Astrocyte (in vitro differentiated cells and primary cell): ENCODE results near the gene PLXDC1. TPM values are rescaled to one million over a fixed set of nuclear protein-coding genes. Genes with fewer than 3 reads are reported as not detected.

ENCODE experiments used
- DNase-seq: peaks from one replicate; pipeline ENCODE4 v3.0.0-alpha.2; 2010; ENCODE audit warnings: low read depth
- FAIRE-seq: peaks from 2 replicates; lab custom pipeline; 2011; peaks lifted over from hg19 to GRCh38; lab: Jason Lieb, UNC
- H2AFZ ChIP-seq: 2 replicates; pipeline ENCODE4 v1.6.0; 2012; ENCODE audit warnings: low read depth, low read length, inconsistent platforms
- H3K27ac ChIP-seq: 2 replicates; pipeline ENCODE4 v1.5.1; 2011; ENCODE audit warnings: low read depth, low read length, inconsistent platforms
- H3K27me3 ChIP-seq: 2 replicates; pipeline ENCODE4 v1.6.0; 2011; ENCODE audit warnings: low read length, inconsistent platforms; ENCODE audit not compliant: insufficient read depth
- H3K36me3 ChIP-seq: 2 replicates; pipeline ENCODE4 v1.5.1; 2011; ENCODE audit warnings: low read length, inconsistent platforms; ENCODE audit not compliant: insufficient read depth
- H3K4me1 ChIP-seq: 2 replicates; pipeline ENCODE4 v1.5.1; 2011; ENCODE audit warnings: low read length, inconsistent platforms; ENCODE audit not compliant: insufficient read depth
- H3K4me2 ChIP-seq: 2 replicates; pipeline ENCODE4 v1.6.0; 2012; ENCODE audit warnings: low read length, inconsistent platforms
- H3K4me3 ChIP-seq: 2 replicates; pipeline ENCODE4 v1.5.1; 2011; ENCODE audit warnings: low read depth, mild to moderate bottlenecking, low read length, inconsistent platforms; ENCODE audit not compliant: insufficient read depth
- H3K79me2 ChIP-seq: 2 replicates; pipeline ENCODE4 v1.6.0; 2012; ENCODE audit warnings: mild to moderate bottlenecking, low read length, inconsistent platforms; ENCODE audit not compliant: insufficient read depth
- H3K9ac ChIP-seq: 2 replicates; pipeline ENCODE4 v1.6.0; 2012; ENCODE audit warnings: mild to moderate bottlenecking, low read length, inconsistent platforms
- H3K9me3 ChIP-seq: 2 replicates; pipeline ENCODE4 v1.5.1; 2012; ENCODE audit warnings: low read depth, mild to moderate bottlenecking, low read length, inconsistent platforms; ENCODE audit not compliant: insufficient read depth
- H4K20me1 ChIP-seq: 2 replicates; pipeline ENCODE4 v1.6.0; 2012; ENCODE audit warnings: low read length, inconsistent platforms; ENCODE audit not compliant: insufficient read depth
- H3K27ac Mint-ChIP-seq: one replicate; pipeline ENCODE4 v1.8.0; 2021; ENCODE audit warnings: mild to moderate bottlenecking, mixed read lengths; ENCODE audit not compliant: unreplicated experiment
- H3K27me3 Mint-ChIP-seq: one replicate; pipeline ENCODE4 v1.8.0; 2021; ENCODE audit warnings: low read depth, mixed read lengths; ENCODE audit not compliant: unreplicated experiment
- H3K36me3 Mint-ChIP-seq: one replicate; pipeline ENCODE4 v1.8.0; 2021; ENCODE audit warnings: low read depth, mixed read lengths; ENCODE audit not compliant: unreplicated experiment
- H3K4me1 Mint-ChIP-seq: one replicate; pipeline ENCODE4 v1.8.0; 2021; ENCODE audit warnings: low read depth, mixed read lengths; ENCODE audit not compliant: unreplicated experiment
- H3K4me3 Mint-ChIP-seq: one replicate; pipeline ENCODE4 v1.8.0; 2021; ENCODE audit warnings: mild to moderate bottlenecking, moderate library complexity, mixed read lengths; ENCODE audit not compliant: unreplicated experiment
- H3K9me3 Mint-ChIP-seq: one replicate; pipeline ENCODE4 v1.8.0; 2021; ENCODE audit warnings: mild to moderate bottlenecking, mixed read lengths; ENCODE audit not compliant: unreplicated experiment
- EZH2 ChIP-seq: IDR thresholded peaks from 2 replicates; pipeline ENCODE4 v1.6.1; 2012; ENCODE audit warnings: mild to moderate bottlenecking, low read length, inconsistent platforms; ENCODE audit not compliant: insufficient read depth
- total RNA-seq: library from RNA; stranded (reverse); gene quantifications from 2 replicates; pipeline ENCODE4 v1.2.1, GENCODE V29; 2021
- TF ChIP-seq, protein P1 (sequence below): IDR thresholded peaks from 2 replicates; pipeline ENCODE4 v1.5.1; 2011; ENCODE audit warnings: low read depth, mild to moderate bottlenecking, inconsistent platforms, low read length, moderate library complexity; ENCODE audit not compliant: insufficient read depth

Gene PLXDC1
- total RNA-seq, 1 donor from 2014 or later: 8.9 TPM

DNA sequence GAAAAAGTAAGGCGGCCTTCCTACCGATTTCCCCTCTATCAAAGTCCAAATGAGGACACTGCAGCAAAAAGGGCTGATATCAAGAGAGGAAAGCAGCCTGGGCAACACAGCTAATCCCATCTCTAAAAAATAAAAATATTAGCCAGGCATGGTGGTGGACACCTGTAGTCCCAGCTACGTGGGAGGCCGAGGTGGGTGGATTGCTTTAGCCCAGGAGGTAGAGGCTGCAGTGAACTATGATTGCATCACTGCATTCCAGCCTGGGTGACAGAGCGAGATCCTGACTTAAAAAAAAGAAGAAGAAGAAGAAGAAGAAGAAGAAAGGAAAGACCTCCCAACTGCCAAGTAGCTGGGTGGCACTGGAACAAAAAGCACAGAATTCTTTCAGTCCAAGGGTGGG, 31.6 kb upstream of the PLXDC1 start:
- Mint-ChIP-seq H3K36me3 (peaks cover 36% of the 10 kb centered on the region), H3K4me3 (no peak overlapping the region), H3K9me3 (peaks cover 4% of the 10 kb centered on the region), H3K27ac (no peak overlapping the region), H3K4me1 (no peaks in the 10 kb centered on the region), H3K27me3 (no peaks in the 10 kb centered on the region)
- H3K9me3 ChIP-seq: no peaks in the 10 kb centered on the region
- H3K4me3 ChIP-seq: no peak overlapping the region
- no peak overlapping the region for H2AFZ ChIP-seq
- H3K9ac ChIP-seq: no peak overlapping the region
- peaks cover 3% of the 10 kb centered on the region for H3K4me1 ChIP-seq
- H3K27ac ChIP-seq: no peak overlapping the region
- H3K27me3 ChIP-seq: no peaks in the 10 kb centered on the region
- no peak overlapping the region for H3K4me2 ChIP-seq
- TF ChIP-seq, protein P1, sequence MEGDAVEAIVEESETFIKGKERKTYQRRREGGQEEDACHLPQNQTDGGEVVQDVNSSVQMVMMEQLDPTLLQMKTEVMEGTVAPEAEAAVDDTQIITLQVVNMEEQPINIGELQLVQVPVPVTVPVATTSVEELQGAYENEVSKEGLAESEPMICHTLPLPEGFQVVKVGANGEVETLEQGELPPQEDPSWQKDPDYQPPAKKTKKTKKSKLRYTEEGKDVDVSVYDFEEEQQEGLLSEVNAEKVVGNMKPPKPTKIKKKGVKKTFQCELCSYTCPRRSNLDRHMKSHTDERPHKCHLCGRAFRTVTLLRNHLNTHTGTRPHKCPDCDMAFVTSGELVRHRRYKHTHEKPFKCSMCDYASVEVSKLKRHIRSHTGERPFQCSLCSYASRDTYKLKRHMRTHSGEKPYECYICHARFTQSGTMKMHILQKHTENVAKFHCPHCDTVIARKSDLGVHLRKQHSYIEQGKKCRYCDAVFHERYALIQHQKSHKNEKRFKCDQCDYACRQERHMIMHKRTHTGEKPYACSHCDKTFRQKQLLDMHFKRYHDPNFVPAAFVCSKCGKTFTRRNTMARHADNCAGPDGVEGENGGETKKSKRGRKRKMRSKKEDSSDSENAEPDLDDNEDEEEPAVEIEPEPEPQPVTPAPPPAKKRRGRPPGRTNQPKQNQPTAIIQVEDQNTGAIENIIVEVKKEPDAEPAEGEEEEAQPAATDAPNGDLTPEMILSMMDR: no peak
- TF ChIP-seq EZH2: no peak
- no peak for DNase-seq
- no peaks in the 10 kb centered on the region for H3K79me2 ChIP-seq
- peaks cover 17% of the 10 kb centered on the region for H3K36me3 ChIP-seq
- FAIRE-seq: no peak
- H4K20me1 ChIP-seq: peaks cover 29% of the 10 kb centered on the region

DNA sequence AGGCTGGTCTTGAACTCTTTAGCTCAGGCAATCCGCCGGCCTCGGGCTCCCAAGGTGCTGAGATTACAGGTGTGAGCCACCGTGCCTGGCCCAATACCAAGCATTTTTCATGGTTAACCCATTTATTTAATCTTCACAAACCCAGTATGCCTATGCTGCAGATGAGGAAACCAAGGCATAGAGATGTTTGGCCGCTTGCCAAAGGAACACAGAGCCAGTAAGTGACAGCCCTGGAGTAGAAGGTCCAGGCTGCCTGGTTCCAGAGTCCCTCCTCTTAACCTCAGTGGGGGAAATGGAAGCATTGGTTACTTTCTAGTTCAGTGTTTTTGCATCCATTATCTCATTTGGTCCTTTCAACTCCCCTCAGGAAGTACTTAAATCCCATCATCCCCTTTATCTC, 29.9 kb upstream of the PLXDC1 start:
- H2AFZ ChIP-seq: no peak overlapping the region
- Mint-ChIP-seq H3K27ac (no peak overlapping the region), H3K36me3 (peaks cover 37% of the 10 kb centered on the region), H3K4me3 (no peak overlapping the region), H3K9me3 (peaks cover 4% of the 10 kb centered on the region), H3K4me1 (no peaks in the 10 kb centered on the region), H3K27me3 (no peaks in the 10 kb centered on the region)
- DNase-seq: no peak
- no peaks in the 10 kb centered on the region for H3K9me3 ChIP-seq
- H3K27me3 ChIP-seq: no peaks in the 10 kb centered on the region
- TF ChIP-seq, protein P1: no peak
- no peak for TF ChIP-seq EZH2
- FAIRE-seq: no peak
- peaks cover 30% of the 10 kb centered on the region for H3K36me3 ChIP-seq
- peaks cover 40% of the 10 kb centered on the region for H4K20me1 ChIP-seq
- H3K9ac ChIP-seq: no peak overlapping the region
- no peak overlapping the region for H3K27ac ChIP-seq
- no peak overlapping the region for H3K4me2 ChIP-seq
- H3K4me3 ChIP-seq: no peak overlapping the region
- H3K4me1 ChIP-seq: peaks cover 3% of the 10 kb centered on the region
- H3K79me2 ChIP-seq: no peaks in the 10 kb centered on the region

DNA sequence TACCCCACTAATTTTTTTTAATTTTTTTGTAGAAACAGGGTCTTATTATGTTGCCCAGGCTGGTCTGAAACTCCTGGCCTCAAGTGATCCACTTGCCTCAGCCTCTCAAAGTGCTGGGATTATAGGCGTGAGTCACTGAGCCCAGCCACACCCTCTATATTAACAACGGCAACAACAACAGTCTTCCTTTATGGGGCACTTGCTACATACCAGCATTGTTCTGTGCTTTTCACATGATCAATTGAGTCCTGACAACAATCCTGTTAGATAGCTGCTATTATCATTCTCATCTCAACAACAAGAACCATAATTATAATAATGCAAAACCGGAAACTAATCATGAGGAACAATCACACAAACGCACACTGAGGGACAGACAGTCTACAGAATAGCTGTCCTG, 27.1 kb upstream of the PLXDC1 start:
- no peak overlapping the region for H3K27ac ChIP-seq
- no peak for FAIRE-seq

More for the DNA sequence above, 27.1 kb upstream of the PLXDC1 start:
- Mint-ChIP-seq H3K27me3 (no peaks in the 10 kb centered on the region), H3K27ac (no peak overlapping the region), H3K9me3 (peaks cover 2% of the 10 kb centered on the region), H3K36me3 (peaks cover 36% of the 10 kb centered on the region), H3K4me1 (no peaks in the 10 kb centered on the region), H3K4me3 (no peak overlapping the region)
- Histone ChIP-seq H3K36me3 (peaks cover 28% of the 10 kb centered on the region), H2AFZ (no peak overlapping the region), H3K9ac (no peak overlapping the region), H4K20me1 (peaks cover 60% of the 10 kb centered on the region), H3K9me3 (no peaks in the 10 kb centered on the region), H3K79me2 (no peaks in the 10 kb centered on the region), H3K4me2 (no peak overlapping the region), H3K4me3 (no peak overlapping the region), H3K4me1 (peaks cover 8% of the 10 kb centered on the region), H3K27me3 (no peaks in the 10 kb centered on the region)
- no peak for DNase-seq
- TF ChIP-seq EZH2: no peak
- TF ChIP-seq, protein P1: no peak
